ENCODE measurements around the gene SCEL. TPM values are rescaled to one million over a fixed set of nuclear protein-coding genes. Genes with fewer than 3 reads are reported as not detected.

SCEL gene
- total RNA-seq, 2 experiments from 2014 or later: not detected

GRCh38 chr13:77545626-77546412 lies 10.3 kb downstream of the SCEL start:
- TF ChIP-seq CTCF (conservative IDR thresholded peaks at IDR 0.05; ENCODE audit: low read length): no peak
- TF ChIP-seq EZH2phosphoT487 (IDR thresholded peaks at IDR 0.05; ENCODE audit: borderline replicate concordance, low read depth, low read length): no peak
- Histone ChIP-seq H2AFZ (ENCODE audit: low read length) (no peak overlapping the region), H3K4me3 (ENCODE audit: low read depth, low read length, poor library complexity, severe bottlenecking) (no peak overlapping the region), H3K79me2 (ENCODE audit: insufficient read depth, low read depth, low read length) (no peaks in the 10 kb centered on the region), H4K20me1 (ENCODE audit: insufficient read depth, low read length) (no peaks in the 10 kb centered on the region), H3K36me3 (ENCODE audit: insufficient read depth, low read length) (no peaks in the 10 kb centered on the region), H3K9me3 (ENCODE audit: low read length) (no peaks in the 10 kb centered on the region), H3K4me2 (ENCODE audit: low read length) (no peak overlapping the region), H3K4me1 (ENCODE audit: insufficient read depth, low read length, poor library complexity, severe bottlenecking) (no peaks in the 10 kb centered on the region), H3K27ac (ENCODE audit: low read depth, low read length, poor library complexity, severe bottlenecking) (no peak overlapping the region), H3K9me2 (ENCODE audit: insufficient read depth, low read length) (no peaks in the 10 kb centered on the region)
- DNase-seq (ENCODE audit: low spot score): no peak
- ChIA-PET CTCF (ENCODE audit: unreplicated experiment) (no interaction called here), POLR2A (interaction anchor here (1.0 to 1.1 kb wide), 2 partner anchors 25 to 30 kb away, joined by 3 read pairs; no protein-coding TSS in a partner anchor)
- no TSS peak for BruUV-seq (replicated peaks)
- intact Hi-C loops (cut with micrococcal nuclease; ENCODE audit: unreplicated experiment): no loop called here

GRCh38 chr13:77548095-77548494 lies 12.6 kb downstream of the SCEL start:
- no peaks in the 10 kb centered on the region for H4K20me1 ChIP-seq (ENCODE audit: insufficient read depth, low read length)
- no peaks in the 10 kb centered on the region for H3K79me2 ChIP-seq (ENCODE audit: insufficient read depth, low read depth, low read length)
- H3K36me3 ChIP-seq (ENCODE audit: insufficient read depth, low read length): no peaks in the 10 kb centered on the region
- DNase-seq (ENCODE audit: low spot score): no peak
- H3K4me2 ChIP-seq (ENCODE audit: low read length): no peak overlapping the region
- no peaks in the 10 kb centered on the region for H3K9me2 ChIP-seq (ENCODE audit: insufficient read depth, low read length)
- no peak overlapping the region for H2AFZ ChIP-seq (ENCODE audit: low read length)
- no peaks in the 10 kb centered on the region for H3K4me1 ChIP-seq (ENCODE audit: insufficient read depth, low read length, poor library complexity, severe bottlenecking)
- BruUV-seq (replicated peaks): no TSS peak
- H3K27ac ChIP-seq (ENCODE audit: low read depth, low read length, poor library complexity, severe bottlenecking): no peak overlapping the region
- intact Hi-C loops (cut with micrococcal nuclease; ENCODE audit: unreplicated experiment): no loop called here
- H3K4me3 ChIP-seq (ENCODE audit: low read depth, low read length, poor library complexity, severe bottlenecking): no peak overlapping the region
- no peaks in the 10 kb centered on the region for H3K9me3 ChIP-seq (ENCODE audit: low read length)
- no peak for TF ChIP-seq CTCF (conservative IDR thresholded peaks at IDR 0.05; ENCODE audit: low read length)
- CTCF ChIA-PET (ENCODE audit: unreplicated experiment): no interaction called here
- POLR2A ChIA-PET: interaction anchor here (1.0 kb wide), 1 partner anchor 15 kb away, joined by 3 read pairs; no protein-coding TSS in a partner anchor

GRCh38 chr13:77548594-77548993 lies 13.1 kb downstream of the SCEL start:
- H3K9me3 ChIP-seq (ENCODE audit: low read length): no peaks in the 10 kb centered on the region
- H3K4me2 ChIP-seq (ENCODE audit: low read length): no peak overlapping the region
- H3K4me1 ChIP-seq (ENCODE audit: insufficient read depth, low read length, poor library complexity, severe bottlenecking): no peaks in the 10 kb centered on the region
- H3K27ac ChIP-seq (ENCODE audit: low read depth, low read length, poor library complexity, severe bottlenecking): no peak overlapping the region
- TF ChIP-seq EZH2phosphoT487 (IDR thresholded peaks at IDR 0.05; ENCODE audit: borderline replicate concordance, low read depth, low read length): no peak
- TF ChIP-seq CTCF (conservative IDR thresholded peaks at IDR 0.05; ENCODE audit: low read length): no peak
- H3K4me3 ChIP-seq (ENCODE audit: low read depth, low read length, poor library complexity, severe bottlenecking): no peak overlapping the region
- ChIA-PET POLR2A (no interaction called here), CTCF (ENCODE audit: unreplicated experiment) (no interaction called here)
- H4K20me1 ChIP-seq (ENCODE audit: insufficient read depth, low read length): no peaks in the 10 kb centered on the region
- H2AFZ ChIP-seq (ENCODE audit: low read length): no peak overlapping the region
- H3K9me2 ChIP-seq (ENCODE audit: insufficient read depth, low read length): no peaks in the 10 kb centered on the region
- intact Hi-C loops (cut with micrococcal nuclease; ENCODE audit: unreplicated experiment): no loop called here
- no peak for DNase-seq (ENCODE audit: low spot score)
- no peaks in the 10 kb centered on the region for H3K79me2 ChIP-seq (ENCODE audit: insufficient read depth, low read depth, low read length)
- H3K36me3 ChIP-seq (ENCODE audit: insufficient read depth, low read length): no peaks in the 10 kb centered on the region
- BruUV-seq (replicated peaks): no TSS peak
